MCF 10A (cell line): ENCODE data around the gene HHLA2. TPM values are rescaled to one million over a fixed set of nuclear protein-coding genes. Genes with fewer than 3 reads are reported as not detected.

Experiments
- BruUV-seq: library from RNA; stranded (reverse); fragments of 400-500 nt; replicated peaks from 2 replicates; lab custom pipeline; 2021; lab: Mats Ljungman, UMichigan
- CTCF ChIA-PET: fragments of 300-600 bp; sonication (Branson Sonifier 250); formaldehyde crosslinking; extraction: SDS; loops from one replicate; lab custom pipeline; 2021; ENCODE audit warnings: antibody characterized with exemption, inconsistent platforms; lab: Yijun Ruan, JAX
- POLR2A ChIA-PET: fragments of 300-600, 350-650 bp; sonication (Branson Sonifier 250); formaldehyde crosslinking; extraction: SDS; loops from one replicate; lab custom pipeline; 2020; ENCODE audit warnings: antibody characterized with exemption, inconsistent platforms; lab: Yijun Ruan, JAX
- DNase-seq: peaks from one replicate; pipeline ENCODE4 v3.0.0-alpha.2; 2018; ENCODE audit not compliant: unreplicated experiment
- H3K27ac Mint-ChIP-seq: one replicate; pipeline ENCODE4 v1.8.0; 2022; ENCODE audit warnings: mild to moderate bottlenecking, low read depth, mixed read lengths; ENCODE audit not compliant: unreplicated experiment
- H3K27me3 Mint-ChIP-seq: one replicate; pipeline ENCODE4 v1.8.0; 2022; ENCODE audit warnings: mixed read lengths; ENCODE audit not compliant: insufficient read depth, unreplicated experiment
- H3K36me3 Mint-ChIP-seq: one replicate; pipeline ENCODE4 v1.8.0; 2022; ENCODE audit warnings: mild to moderate bottlenecking, moderate library complexity, mixed read lengths; ENCODE audit not compliant: insufficient read depth, unreplicated experiment
- H3K4me1 Mint-ChIP-seq: one replicate; pipeline ENCODE4 v1.8.0; 2022; ENCODE audit warnings: mixed read lengths; ENCODE audit not compliant: insufficient read depth, unreplicated experiment
- H3K4me3 Mint-ChIP-seq: one replicate; pipeline ENCODE4 v1.8.0; 2022; ENCODE audit warnings: mild to moderate bottlenecking, moderate library complexity, mixed read lengths; ENCODE audit not compliant: unreplicated experiment
- H3K9me3 Mint-ChIP-seq: one replicate; pipeline ENCODE4 v1.8.0; 2022; ENCODE audit warnings: mixed read lengths; ENCODE audit not compliant: unreplicated experiment
- intact Hi-C: fragments of 100-400 bp; cut with micrococcal nuclease; formaldehyde crosslinking; loops from 2 replicates; pipeline ENCODE4 v1.14.1; 2022
- total RNA-seq: library from RNA; stranded (reverse); gene quantifications from 2 replicates; pipeline ENCODE4 v1.2.3, GENCODE V29; 2022
- TF ChIP-seq, protein P1 (sequence below): fragments of 200-600 bp; IDR thresholded peaks from one replicate; pipeline ENCODE4 v1.8.0; 2022; ENCODE audit warnings: antibody characterized with exemption, mild to moderate bottlenecking; ENCODE audit not compliant: unreplicated experiment

HHLA2 gene
- total RNA-seq, 1 experiment from 2014 or later, result not detected

DNA sequence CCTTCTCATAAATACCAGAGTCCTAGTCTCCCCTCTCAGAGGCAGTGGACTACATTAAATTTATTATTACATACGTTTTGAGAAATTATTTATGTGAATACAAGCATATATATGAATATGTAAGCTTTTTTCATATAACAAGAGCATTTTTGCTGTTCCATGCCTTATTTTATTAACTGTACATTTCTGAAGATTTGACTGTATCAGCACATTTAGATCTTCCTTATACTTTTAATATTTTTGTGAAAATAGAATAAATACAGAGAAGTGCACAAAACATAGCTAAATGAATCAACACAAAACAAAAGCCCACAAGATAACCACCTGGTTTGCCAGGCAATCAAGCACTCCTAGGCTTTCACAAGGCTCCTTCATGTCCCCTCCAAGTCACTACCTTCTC, 27.8 kb downstream of the HHLA2 start:
- POLR2A ChIA-PET, result no interaction called here
- CTCF ChIA-PET, result interaction anchor here (0.6 to 0.7 kb wide), 2 partner anchors 8 to 375 kb away, joined by 3 to 4 read pairs; no protein-coding TSS in a partner anchor
- intact Hi-C loops, result no loop called here
- no peaks in the 10 kb centered on the region for H3K27me3 Mint-ChIP-seq
- no TSS peak for BruUV-seq
- TF ChIP-seq, protein P1, sequence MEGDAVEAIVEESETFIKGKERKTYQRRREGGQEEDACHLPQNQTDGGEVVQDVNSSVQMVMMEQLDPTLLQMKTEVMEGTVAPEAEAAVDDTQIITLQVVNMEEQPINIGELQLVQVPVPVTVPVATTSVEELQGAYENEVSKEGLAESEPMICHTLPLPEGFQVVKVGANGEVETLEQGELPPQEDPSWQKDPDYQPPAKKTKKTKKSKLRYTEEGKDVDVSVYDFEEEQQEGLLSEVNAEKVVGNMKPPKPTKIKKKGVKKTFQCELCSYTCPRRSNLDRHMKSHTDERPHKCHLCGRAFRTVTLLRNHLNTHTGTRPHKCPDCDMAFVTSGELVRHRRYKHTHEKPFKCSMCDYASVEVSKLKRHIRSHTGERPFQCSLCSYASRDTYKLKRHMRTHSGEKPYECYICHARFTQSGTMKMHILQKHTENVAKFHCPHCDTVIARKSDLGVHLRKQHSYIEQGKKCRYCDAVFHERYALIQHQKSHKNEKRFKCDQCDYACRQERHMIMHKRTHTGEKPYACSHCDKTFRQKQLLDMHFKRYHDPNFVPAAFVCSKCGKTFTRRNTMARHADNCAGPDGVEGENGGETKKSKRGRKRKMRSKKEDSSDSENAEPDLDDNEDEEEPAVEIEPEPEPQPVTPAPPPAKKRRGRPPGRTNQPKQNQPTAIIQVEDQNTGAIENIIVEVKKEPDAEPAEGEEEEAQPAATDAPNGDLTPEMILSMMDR, result no peak
- H3K9me3 Mint-ChIP-seq, result peaks cover 6% of the 10 kb centered on the region
- H3K36me3 Mint-ChIP-seq, result no peaks in the 10 kb centered on the region
- DNase-seq, result no peak
- H3K27ac Mint-ChIP-seq, result no peak overlapping the region
- no peak overlapping the region for H3K4me3 Mint-ChIP-seq
- H3K4me1 Mint-ChIP-seq, result peaks cover 14% of the 10 kb centered on the region

DNA sequence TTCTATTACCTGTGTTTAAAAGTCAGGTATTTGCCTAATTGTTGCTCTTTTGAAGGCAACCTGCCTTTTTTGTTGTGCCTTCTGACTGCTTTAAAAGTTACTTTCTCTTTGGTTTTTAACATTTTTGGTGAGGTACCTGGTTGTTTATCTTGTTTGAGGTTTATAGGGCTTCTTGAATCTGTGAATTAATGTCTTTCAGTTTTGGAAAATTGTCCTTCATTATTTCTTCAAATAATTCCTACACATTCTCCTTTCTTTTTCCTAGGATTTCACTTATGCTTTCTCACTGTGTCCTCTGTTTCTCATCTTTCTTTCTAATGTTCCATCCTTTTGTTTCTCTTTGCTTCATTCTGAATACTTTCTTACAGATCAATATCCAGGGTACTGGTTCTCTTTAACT, 30.8 kb downstream of the HHLA2 start:
- intact Hi-C loops, result no loop called here
- Mint-ChIP-seq H3K4me1 (no peaks in the 10 kb centered on the region), H3K9me3 (no peaks in the 10 kb centered on the region), H3K36me3 (no peaks in the 10 kb centered on the region), H3K27ac (no peak overlapping the region), H3K4me3 (no peak overlapping the region), H3K27me3 (no peaks in the 10 kb centered on the region)
- BruUV-seq, result no TSS peak
- ChIA-PET POLR2A (no interaction called here), CTCF (interaction anchor here (1.0 kb wide), 1 partner anchor 8 kb away, joined by 3 read pairs; no protein-coding TSS in a partner anchor)
- no peak for DNase-seq
- TF ChIP-seq, protein P1, result no peak

DNA sequence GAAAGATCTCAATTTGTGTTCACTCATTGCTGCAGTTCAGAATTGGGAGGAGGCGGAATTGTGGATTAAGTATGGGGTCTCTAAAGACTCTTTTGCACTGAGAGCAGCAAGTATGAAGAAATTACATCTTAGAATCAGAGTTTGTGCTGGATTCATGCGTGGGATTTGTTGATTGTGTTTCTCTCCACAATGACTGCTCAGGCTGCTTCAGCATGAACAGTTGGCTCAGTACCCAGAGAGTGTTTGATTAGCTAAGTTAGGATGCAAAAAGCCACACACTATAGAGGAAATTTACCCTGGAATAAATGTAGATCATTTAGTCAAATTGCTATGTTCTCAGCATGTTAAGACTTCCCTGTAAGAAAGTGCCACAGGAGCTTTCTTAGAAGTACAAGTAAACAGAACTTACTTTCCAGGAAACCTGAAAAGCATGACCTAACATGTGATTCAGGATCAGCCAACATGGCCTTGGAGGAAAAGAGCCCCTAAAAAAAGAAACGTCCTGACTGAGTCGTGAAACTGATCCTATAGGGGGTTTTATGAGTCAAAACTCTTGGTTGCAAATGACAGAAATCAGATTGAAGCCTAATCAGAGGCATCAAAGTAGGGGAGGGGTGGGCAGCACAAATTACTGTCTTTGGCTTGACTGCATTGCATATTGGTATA, 32.6 kb downstream of the HHLA2 start:
- Mint-ChIP-seq H3K9me3 (no peaks in the 10 kb centered on the region), H3K27me3 (no peaks in the 10 kb centered on the region), H3K4me1 (no peaks in the 10 kb centered on the region), H3K36me3 (no peaks in the 10 kb centered on the region), H3K4me3 (no peak overlapping the region), H3K27ac (no peak overlapping the region)
- no peak for DNase-seq
- no TSS peak for BruUV-seq
- CTCF ChIA-PET, result no interaction called here
- intact Hi-C loops, result no loop called here
- TF ChIP-seq, protein P1, result no peak
- POLR2A ChIA-PET, result interaction anchor here (0.5 kb wide), 1 partner anchor 606 kb away, joined by 3 read pairs; no protein-coding TSS in a partner anchor

DNA sequence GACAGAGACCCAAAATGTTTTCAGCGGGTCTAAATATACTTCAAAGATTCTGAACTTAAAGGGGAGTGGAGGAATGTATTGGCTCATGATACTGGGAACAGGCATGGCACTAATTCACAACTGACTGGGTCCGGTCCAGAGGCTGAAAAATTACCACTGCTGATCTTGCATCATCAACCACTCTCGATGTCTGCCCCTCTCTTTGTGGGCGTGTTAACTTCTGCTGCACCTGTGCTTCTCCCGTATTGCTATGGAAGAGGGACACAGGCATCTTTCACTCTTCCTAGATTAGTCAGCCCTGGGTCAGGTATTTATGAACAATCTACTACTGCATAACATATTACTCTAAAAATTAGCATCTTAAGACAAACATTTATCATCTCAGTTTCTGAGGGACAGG, 33.2 kb downstream of the HHLA2 start:
- no peaks in the 10 kb centered on the region for H3K27me3 Mint-ChIP-seq
- no peak for DNase-seq
- no peak overlapping the region for H3K27ac Mint-ChIP-seq
- TF ChIP-seq, protein P1, result no peak
- no peaks in the 10 kb centered on the region for H3K9me3 Mint-ChIP-seq
- no peak overlapping the region for H3K4me3 Mint-ChIP-seq
- no peaks in the 10 kb centered on the region for H3K4me1 Mint-ChIP-seq
- CTCF ChIA-PET, result no interaction called here
- POLR2A ChIA-PET, result no interaction called here
- no peaks in the 10 kb centered on the region for H3K36me3 Mint-ChIP-seq
- no TSS peak for BruUV-seq
- intact Hi-C loops, result no loop called here
